ENCODE results near the gene ADAM29. TPM values are rescaled to one million over a fixed set of nuclear protein-coding genes. Genes with fewer than 3 reads are reported as not detected.
"Not testable (repeated sequence)": the region's sequence is repeated elsewhere in the genome, so short reads cannot be mapped to it uniquely, and the experiment has no call there.

ADAM29 gene
- total RNA-seq: not detected in 2 replicates

- no peak for DNase-seq (ENCODE audit: extremely low read depth, low read depth, low spot score)
These were observed at the start of gene ADAM29 for GRCh38 chr4:174918058-174918457. Gene ADAM29 (plus strand): TSS chr4:174918358. CDS start chr4:174975526, 57,168 bp downstream.

- no peak for DNase-seq (ENCODE audit: extremely low read depth, low read depth, low spot score)
These were observed 48.8 kb upstream of the ADAM29 start for GRCh38 chr4:174869339-174869738.

- no peak for DNase-seq (ENCODE audit: extremely low read depth, low read depth, low spot score)
These were observed 47.8 kb upstream of the ADAM29 start for GRCh38 chr4:174870311-174870710.

- no peak for DNase-seq (ENCODE audit: extremely low read depth, low read depth, low spot score)
These were observed 46.8 kb upstream of the ADAM29 start for GRCh38 chr4:174871407-174871806.

- not testable (repeated sequence) for DNase-seq (ENCODE audit: extremely low read depth, low read depth, low spot score)
These were observed 45.0 kb upstream of the ADAM29 start for GRCh38 chr4:174873146-174873545.

GRCh38 chr4:174873931-174874330 lies 44.2 kb upstream of the ADAM29 start:
- DNase-seq (ENCODE audit: extremely low read depth, low read depth, low spot score): no peak

- no peak for DNase-seq (ENCODE audit: extremely low read depth, low read depth, low spot score)
These were observed 43.3 kb upstream of the ADAM29 start for GRCh38 chr4:174874898-174875297.

GRCh38 chr4:174880001-174880400 lies 38.2 kb upstream of the ADAM29 start:
- DNase-seq (ENCODE audit: extremely low read depth, low read depth, low spot score): no peak

- no peak for DNase-seq (ENCODE audit: extremely low read depth, low read depth, low spot score)
These were observed 35.7 kb upstream of the ADAM29 start for GRCh38 chr4:174882317-174882992.

- DNase-seq (ENCODE audit: extremely low read depth, low read depth, low spot score): no peak
These were observed 10.7 kb upstream of the ADAM29 start for GRCh38 chr4:174907508-174907907.

- DNase-seq (ENCODE audit: extremely low read depth, low read depth, low spot score): no peak
These were observed 7.9 kb upstream of the ADAM29 start for GRCh38 chr4:174910271-174910670.

GRCh38 chr4:174912919-174913543 lies 5.1 kb upstream of the ADAM29 start:
- no peak for DNase-seq (ENCODE audit: extremely low read depth, low read depth, low spot score)

GRCh38 chr4:174919886-174920423 lies 1.8 kb downstream of the ADAM29 start:
- no peak for DNase-seq (ENCODE audit: extremely low read depth, low read depth, low spot score)

- no peak for DNase-seq (ENCODE audit: extremely low read depth, low read depth, low spot score)
These were observed 8.8 kb downstream of the ADAM29 start for GRCh38 chr4:174926958-174927357.

- DNase-seq (ENCODE audit: extremely low read depth, low read depth, low spot score): no peak
These were observed 10.0 kb downstream of the ADAM29 start for GRCh38 chr4:174928174-174928573.

GRCh38 chr4:174928575-174929253 lies 10.6 kb downstream of the ADAM29 start:
- DNase-seq (ENCODE audit: extremely low read depth, low read depth, low spot score): no peak

GRCh38 chr4:174929346-174929745 lies 11.2 kb downstream of the ADAM29 start:
- no peak for DNase-seq (ENCODE audit: extremely low read depth, low read depth, low spot score)

- DNase-seq (ENCODE audit: extremely low read depth, low read depth, low spot score): no peak
These were observed 12.7 kb downstream of the ADAM29 start for GRCh38 chr4:174930895-174931294.

GRCh38 chr4:174933083-174933482 lies 14.9 kb downstream of the ADAM29 start:
- no peak for DNase-seq (ENCODE audit: extremely low read depth, low read depth, low spot score)

- no peak for DNase-seq (ENCODE audit: extremely low read depth, low read depth, low spot score)
These were observed 16.2 kb downstream of the ADAM29 start for GRCh38 chr4:174934360-174934759.

- no peak for DNase-seq (ENCODE audit: extremely low read depth, low read depth, low spot score)
These were observed 17.4 kb downstream of the ADAM29 start for GRCh38 chr4:174935607-174936006.

- DNase-seq (ENCODE audit: extremely low read depth, low read depth, low spot score): no peak
These were observed 21.8 kb downstream of the ADAM29 start for GRCh38 chr4:174940002-174940401.
